ENCODE measurements around the gene ABHD5. TPM values are rescaled to one million over a fixed set of nuclear protein-coding genes. Genes with fewer than 3 reads are reported as not detected.

Gene ABHD5
- polyA plus RNA-seq, 10 donors, result 8.6 to 14.1 (median 9.9) TPM

- no peak for DNase-seq
Observed at GRCh38 chr3:43709022-43709421, 18.3 kb downstream of the ABHD5 start.

GRCh38 chr3:43710607-43711006 lies 19.9 kb downstream of the ABHD5 start:
- DNase-seq, result no peak

GRCh38 chr3:43718296-43718695 lies 27.6 kb downstream of the ABHD5 start:
- no peak for DNase-seq

GRCh38 chr3:43723121-43723734 lies 32.5 kb downstream of the ABHD5 start:
- DNase-seq, result no peak

GRCh38 chr3:43726521-43726920 lies 35.8 kb downstream of the ABHD5 start:
- DNase-seq, result no peak

- DNase-seq, result no peak
Observed at GRCh38 chr3:43727930-43728329, 37.2 kb downstream of the ABHD5 start.

GRCh38 chr3:43728476-43728875 lies 37.7 kb downstream of the ABHD5 start:
- DNase-seq, result no peak

- no peak for DNase-seq
Observed at GRCh38 chr3:43728947-43729346, 38.2 kb downstream of the ABHD5 start.

GRCh38 chr3:43729707-43730414 lies 39.1 kb downstream of the ABHD5 start:
- DNase-seq, result no peak

- DNase-seq, result no peak
Observed at GRCh38 chr3:43732747-43733425, 42.1 kb downstream of the ABHD5 start.

- DNase-seq, result peak in 2 of 3 donors; percentile 14 to 71
Observed at GRCh38 chr3:43733459-43734384, 43.0 kb downstream of the ABHD5 start.

GRCh38 chr3:43734685-43735084 lies 43.9 kb downstream of the ABHD5 start:
- DNase-seq, result no peak

GRCh38 chr3:43735618-43736017 lies 44.9 kb downstream of the ABHD5 start:
- DNase-seq, result no peak

- DNase-seq, result no peak
Observed at GRCh38 chr3:43736558-43737440, 46.1 kb downstream of the ABHD5 start.

- no peak for DNase-seq
Observed at GRCh38 chr3:43738305-43738704, 47.6 kb downstream of the ABHD5 start.

- no peak for DNase-seq
Observed at GRCh38 chr3:43742920-43743319, 52.2 kb downstream of the ABHD5 start.

GRCh38 chr3:43747641-43748040 lies 56.9 kb downstream of the ABHD5 start:
- no peak for DNase-seq

- no peak for DNase-seq
Observed at GRCh38 chr3:43748179-43748578, 57.4 kb downstream of the ABHD5 start.

- no peak for DNase-seq
Observed at GRCh38 chr3:43748645-43749044, 57.9 kb downstream of the ABHD5 start.

- DNase-seq, result no peak
Observed at GRCh38 chr3:43752905-43753304, 62.2 kb downstream of the ABHD5 start.
